ENCODE data around the gene CPNE5.

GRCh38 chr6:36777801-36778200, 61.4 kb downstream of the CPNE5 start:
- TF ChIP-seq, protein P1, sequence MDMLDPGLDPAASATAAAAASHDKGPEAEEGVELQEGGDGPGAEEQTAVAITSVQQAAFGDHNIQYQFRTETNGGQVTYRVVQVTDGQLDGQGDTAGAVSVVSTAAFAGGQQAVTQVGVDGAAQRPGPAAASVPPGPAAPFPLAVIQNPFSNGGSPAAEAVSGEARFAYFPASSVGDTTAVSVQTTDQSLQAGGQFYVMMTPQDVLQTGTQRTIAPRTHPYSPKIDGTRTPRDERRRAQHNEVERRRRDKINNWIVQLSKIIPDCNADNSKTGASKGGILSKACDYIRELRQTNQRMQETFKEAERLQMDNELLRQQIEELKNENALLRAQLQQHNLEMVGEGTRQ (IDR thresholded peaks at IDR 0.05; ENCODE audit: low read depth, low read length), result no peak
- no peak for TF ChIP-seq POLR2A (IDR thresholded peaks at IDR 0.05; ENCODE audit: low read depth, low read length)
